Measurements from ENCODE around the gene TNFAIP2.
"Not testable (repeated sequence)": the region's sequence is repeated elsewhere in the genome, so short reads cannot be mapped to it uniquely, and the experiment has no call there.

TNFAIP2 gene

DNA sequence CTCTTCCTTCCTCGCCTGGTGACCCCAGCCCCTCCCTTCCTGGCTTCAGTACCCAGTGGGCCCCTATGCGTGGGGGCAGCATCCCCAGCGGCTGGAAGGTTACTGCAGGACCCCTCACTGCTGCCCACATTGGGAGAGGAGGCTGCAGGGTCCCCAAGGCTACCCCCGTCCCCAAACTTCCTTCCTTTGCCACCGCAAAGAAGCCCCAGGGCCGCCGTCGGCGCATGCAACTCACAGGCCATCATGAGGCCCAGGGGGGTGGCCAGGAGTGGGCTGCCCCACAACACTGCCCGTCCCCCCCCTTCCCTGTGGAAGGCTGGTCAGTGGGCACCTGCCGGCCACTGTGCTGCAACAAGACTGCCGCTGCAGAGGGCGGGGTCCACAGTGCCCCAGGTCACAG is 9.5 kb upstream of the TNFAIP2 start:
- TF ChIP-seq JUND (IDR thresholded peaks at IDR 0.05; ENCODE audit: low read depth) = no peak

DNA sequence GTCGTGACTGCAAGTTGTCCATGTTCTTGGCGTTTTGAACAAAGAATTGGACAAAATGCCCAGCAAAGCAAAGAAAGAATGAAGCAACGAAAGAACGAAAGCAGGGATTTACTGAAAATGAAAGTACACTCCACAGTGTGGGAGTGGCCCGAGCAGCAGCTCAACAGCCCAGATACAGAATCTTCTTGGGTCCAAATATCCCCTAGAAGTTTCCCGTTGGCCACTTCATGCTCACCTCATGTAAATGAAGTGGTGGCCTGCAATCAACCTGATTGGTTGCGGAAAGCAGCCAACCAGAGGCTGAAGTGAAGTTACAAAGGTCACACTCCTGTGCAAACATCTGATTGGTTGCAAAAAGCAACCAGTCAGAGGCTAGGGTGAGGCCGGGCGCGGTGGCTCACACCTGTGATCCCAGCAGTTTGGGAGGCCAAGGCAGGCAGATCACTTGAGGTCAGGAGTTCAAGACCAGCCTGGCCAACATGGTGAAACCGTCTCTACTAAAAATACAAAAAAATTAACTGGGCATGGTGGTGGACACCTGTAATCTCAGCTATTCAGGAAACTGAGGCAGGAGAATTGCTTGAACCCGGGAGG is 8.1 kb upstream of the TNFAIP2 start:
- in situ Hi-C loops (cut with HindIII; ENCODE audit: low pct_unique_long_range_greater_than_20kb, low sequenced_read_pairs) = not testable (repeated sequence)
- peak in 1 of 2 experiments; percentile 87 for DNase-seq (ENCODE audit: low read depth in 1 of 2, low spot score in 1 of 2)

More for the DNA sequence above, 9.5 kb upstream of the TNFAIP2 start:
- in situ Hi-C loops (cut with HindIII; ENCODE audit: low pct_unique_long_range_greater_than_20kb, low sequenced_read_pairs) = no loop called here
- DNase-seq (ENCODE audit: low read depth in 1 of 2, low spot score in 1 of 2) = no peak

DNA sequence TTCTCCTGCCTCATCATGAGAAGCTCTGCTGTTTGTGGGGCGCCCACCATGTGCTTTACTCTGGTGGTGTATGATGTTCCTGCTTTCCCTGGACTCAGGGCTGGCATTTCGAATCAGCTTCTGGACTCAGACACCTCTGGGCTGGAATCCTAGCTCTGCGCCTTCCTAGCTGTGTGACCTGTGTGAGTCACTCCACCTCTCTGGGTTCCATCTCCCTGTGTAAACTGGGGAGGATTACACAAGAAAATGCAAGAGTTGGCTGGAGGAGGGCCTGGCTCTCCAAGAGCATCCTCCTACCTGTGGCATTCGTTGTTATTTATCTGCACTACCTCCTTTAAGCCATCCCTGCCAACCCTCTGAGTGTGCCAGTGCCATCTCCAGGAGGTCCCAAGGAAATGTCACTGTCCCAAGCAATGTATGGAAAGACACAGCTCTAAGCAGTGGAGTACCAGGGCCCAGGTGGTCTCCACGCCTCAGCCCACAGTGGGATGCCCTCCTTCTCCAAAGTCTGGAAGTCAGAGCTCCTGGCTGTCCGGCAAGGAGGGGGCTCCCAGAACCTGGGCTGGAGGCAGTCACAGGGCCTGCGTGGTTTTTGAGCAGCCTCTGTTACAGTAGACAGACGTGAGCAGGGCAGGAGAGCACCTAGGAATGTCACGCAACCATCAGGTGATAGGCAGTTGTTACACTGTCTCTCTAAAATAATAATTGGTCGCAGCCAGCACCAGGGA is 7.3 kb upstream of the TNFAIP2 start:
- no peak for TF ChIP-seq JUND (IDR thresholded peaks at IDR 0.05; ENCODE audit: low read depth)
- in situ Hi-C loops (cut with HindIII; ENCODE audit: low pct_unique_long_range_greater_than_20kb, low sequenced_read_pairs) = no loop called here
- DNase-seq (ENCODE audit: low read depth in 1 of 2, low spot score in 1 of 2) = no peak

DNA sequence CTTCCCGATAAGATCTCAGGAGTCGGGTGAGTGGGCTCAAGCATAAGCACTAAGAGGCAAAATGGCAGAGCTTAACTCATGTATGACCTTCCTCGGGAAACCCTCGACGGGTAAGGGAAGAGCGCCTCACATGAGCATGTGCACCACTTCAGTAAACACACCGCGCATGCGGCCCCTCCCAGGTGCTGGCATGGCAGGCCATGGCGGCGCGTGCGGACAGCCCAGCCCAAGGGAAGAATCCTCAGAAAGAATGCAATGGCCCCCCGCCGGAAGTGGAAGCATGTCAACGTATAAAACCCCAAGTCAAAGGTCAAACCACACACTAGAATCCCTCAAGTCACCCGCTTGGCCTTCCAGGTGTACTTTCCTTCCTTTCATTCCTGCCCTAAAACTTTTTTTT is 6.6 kb upstream of the TNFAIP2 start:
- in situ Hi-C loops (cut with HindIII; ENCODE audit: low pct_unique_long_range_greater_than_20kb, low sequenced_read_pairs) = no loop called here
- no peak for DNase-seq (ENCODE audit: low read depth in 1 of 2, low spot score in 1 of 2)
- TF ChIP-seq JUND (IDR thresholded peaks at IDR 0.05; ENCODE audit: low read depth) = no peak

DNA sequence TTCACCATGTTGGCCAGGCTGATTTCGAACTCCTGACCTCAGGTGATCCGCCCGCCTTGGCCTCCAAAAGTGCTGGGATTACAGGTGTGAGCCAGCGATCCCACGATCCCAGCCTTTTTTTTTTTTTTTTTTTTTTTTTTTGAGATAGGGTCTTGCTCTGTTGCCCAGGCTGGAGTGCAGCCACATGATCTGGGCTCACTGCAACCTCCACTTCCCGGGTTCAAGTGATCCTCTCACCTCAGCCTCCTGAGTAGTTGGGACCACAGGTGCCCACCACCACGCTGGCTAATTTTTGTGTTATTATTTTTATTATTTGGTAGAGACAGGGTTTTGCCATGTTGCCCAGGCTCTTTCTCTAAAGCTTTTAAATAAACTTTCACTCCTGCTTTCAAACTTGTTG is 5.8 kb upstream of the TNFAIP2 start:
- in situ Hi-C loops (cut with HindIII; ENCODE audit: low pct_unique_long_range_greater_than_20kb, low sequenced_read_pairs); DNase-seq (ENCODE audit: low read depth in 1 of 2, low spot score in 1 of 2): not testable (repeated sequence)

DNA sequence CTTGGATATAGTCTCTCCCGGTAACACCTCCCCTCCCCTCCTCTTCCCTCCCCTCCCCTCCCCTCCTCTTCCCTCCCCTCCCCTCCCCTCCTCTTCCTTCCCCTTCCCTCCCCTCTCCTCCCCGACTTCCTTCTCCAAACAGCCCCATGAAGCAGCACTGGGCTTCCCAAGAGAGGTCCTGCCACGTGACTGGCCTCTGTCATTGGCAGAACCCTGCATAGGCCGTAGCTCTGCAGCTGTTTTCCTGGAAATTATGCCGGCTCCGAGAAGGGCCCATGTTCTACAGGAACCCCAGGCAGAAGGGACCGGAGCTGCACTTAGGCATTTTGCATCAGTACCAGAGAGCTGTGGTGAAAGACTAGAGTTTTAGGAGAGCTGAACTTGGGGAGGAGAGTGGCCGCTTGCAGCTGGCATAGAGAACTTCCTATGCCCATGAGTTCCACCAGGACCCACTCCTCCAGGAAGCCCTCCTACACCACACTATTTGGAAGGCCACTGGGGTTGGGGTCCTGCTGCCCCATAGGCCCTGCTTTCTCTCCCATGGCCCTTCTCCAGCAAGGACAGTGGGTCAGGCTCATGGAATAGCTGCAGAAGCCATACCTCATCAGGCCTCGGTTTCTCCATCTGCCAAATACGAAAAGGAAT is 5.1 kb upstream of the TNFAIP2 start:
- DNase-seq (ENCODE audit: low read depth in 1 of 2, low spot score in 1 of 2) = no peak
- in situ Hi-C loops (cut with HindIII; ENCODE audit: low pct_unique_long_range_greater_than_20kb, low sequenced_read_pairs) = no loop called here
- TF ChIP-seq JUND (IDR thresholded peaks at IDR 0.05; ENCODE audit: low read depth) = no peak

DNA sequence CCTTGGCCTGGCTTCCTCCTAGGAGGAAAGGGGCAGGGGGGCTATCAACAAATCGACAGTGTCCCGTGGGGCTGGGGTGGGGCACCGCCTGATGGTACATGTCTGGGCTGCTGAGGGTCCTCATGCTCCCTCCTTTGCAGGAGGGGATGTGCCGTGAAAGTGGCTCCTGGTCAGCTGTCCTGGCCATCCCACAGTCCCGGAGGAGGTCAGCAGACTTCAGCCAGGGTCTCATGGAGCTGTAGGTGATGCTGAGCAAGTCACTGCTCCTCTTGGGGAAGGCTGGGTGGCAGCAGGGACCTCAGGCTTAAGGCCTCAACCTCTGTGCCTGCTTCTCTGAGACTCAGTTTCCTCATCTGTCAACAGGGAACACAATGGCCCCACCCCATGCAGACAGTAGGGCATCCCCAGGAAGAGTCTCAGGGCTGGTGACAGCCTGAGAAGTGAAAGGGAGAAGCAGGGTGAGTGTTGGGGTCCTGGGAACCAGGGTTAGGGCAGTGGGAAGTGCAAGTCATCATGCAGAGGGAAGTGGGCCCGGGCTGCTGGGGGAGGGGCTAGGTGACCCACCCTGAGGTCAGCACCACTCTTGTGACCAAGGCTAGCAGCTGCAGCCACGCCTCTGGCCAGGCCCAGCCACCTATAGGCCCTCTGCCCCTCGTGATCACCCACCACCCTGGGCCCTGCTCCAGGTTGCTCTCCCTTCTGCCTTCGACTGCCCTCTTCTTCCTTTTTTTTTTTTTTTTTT is 4.4 kb upstream of the TNFAIP2 start:
- in situ Hi-C loops (cut with HindIII; ENCODE audit: low pct_unique_long_range_greater_than_20kb, low sequenced_read_pairs) = no loop called here
- no peak for DNase-seq (ENCODE audit: low read depth in 1 of 2, low spot score in 1 of 2)
- no peak for TF ChIP-seq JUND (IDR thresholded peaks at IDR 0.05; ENCODE audit: low read depth)

DNA sequence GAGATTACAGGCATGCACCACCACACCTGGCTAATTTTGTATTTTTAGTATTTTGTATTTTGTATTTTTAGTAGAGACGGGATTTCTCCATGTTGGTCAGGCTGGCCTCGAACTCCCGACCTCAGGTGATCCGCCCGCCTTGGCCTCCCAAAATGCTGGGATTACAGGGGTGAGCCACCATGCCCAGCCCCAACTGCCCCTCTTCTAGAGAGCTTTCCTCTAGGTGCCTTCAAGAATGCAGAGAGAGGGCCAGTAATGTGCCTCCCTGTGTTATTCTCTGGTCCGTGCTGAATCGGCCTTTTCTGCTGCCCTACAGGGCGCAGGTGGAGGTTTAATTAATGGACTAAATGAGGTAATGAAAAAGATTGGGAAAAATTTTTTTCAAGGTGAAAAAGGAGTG is 3.7 kb upstream of the TNFAIP2 start:
- DNase-seq (ENCODE audit: low read depth in 1 of 2, low spot score in 1 of 2); in situ Hi-C loops (cut with HindIII; ENCODE audit: low pct_unique_long_range_greater_than_20kb, low sequenced_read_pairs): not testable (repeated sequence)

DNA sequence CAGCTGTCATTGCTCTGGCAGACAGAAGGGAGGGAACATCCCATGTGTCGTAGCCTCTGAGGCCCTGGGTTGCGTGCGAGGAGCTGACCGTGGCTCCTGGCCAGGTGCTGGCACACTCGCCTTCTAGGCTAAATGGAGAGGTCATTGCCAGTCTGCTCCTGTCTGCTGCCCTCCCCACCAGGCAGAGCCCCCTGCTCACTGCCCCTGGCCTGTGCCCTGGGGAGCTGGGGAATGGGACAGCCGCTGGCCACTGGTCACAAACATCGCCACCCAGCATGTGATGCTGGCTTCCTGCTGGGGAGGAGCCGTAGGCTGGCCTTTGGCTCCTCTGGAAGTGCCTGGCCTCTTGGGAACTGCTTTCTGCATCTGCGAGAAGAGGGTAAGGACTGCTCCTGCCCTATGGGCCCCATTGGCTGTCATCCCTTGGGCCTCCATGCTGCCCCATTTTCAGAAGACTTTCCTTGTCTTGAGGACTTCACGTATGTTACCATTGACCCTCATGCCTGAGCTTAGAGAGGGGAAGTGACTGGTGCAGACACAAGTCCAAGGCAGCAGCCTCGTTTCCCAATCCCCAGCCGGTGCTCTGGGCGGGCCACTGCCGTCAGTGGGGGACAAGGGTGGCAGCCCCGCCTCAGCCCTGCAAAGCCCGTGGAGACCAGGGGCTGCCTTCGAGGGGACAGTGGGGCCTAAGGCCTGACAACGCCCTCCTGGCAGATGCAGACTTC is 2.0 kb upstream of the TNFAIP2 start:
- TF ChIP-seq JUND (IDR thresholded peaks at IDR 0.05; ENCODE audit: low read depth) = no peak
- DNase-seq (ENCODE audit: low read depth in 1 of 2, low spot score in 1 of 2) = no peak
- in situ Hi-C loops (cut with HindIII; ENCODE audit: low pct_unique_long_range_greater_than_20kb, low sequenced_read_pairs) = no loop called here

DNA sequence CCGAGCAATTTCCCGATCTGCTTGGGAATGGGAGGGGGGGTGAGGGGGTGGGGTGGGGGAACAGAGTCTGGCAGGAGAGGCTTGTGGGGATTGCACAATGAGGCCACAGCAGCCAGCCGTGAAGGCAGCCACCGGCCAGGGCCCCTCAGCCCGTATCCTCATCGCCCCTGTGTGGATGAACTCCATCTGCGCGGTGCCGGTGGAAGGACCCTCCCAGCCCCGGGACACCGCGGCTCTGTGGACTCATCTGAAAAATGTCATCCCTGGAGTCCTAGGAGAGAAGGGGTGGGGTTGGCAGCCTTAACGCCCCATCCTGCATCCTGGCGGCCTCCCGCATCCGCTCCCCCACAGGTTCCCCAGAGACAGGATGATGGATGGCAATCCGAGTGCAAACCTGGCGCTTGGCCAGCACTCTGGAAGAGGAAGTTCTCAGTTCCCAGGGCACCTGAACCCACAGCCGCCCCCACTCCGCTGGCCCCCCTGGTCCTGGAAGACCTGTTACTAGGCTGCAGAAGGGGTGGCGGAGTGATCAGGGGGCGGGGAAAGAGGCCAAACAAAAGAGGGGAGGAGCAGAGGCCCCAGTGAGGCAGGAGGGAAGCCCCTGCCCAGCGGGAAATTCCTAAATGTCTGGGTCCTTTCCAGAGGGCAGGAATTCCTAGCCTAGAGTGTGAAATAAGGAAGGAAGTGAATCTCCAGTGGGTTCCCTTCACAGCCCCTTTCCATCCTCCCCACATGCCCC is 1.2 kb upstream of the TNFAIP2 start:
- TF ChIP-seq JUND (IDR thresholded peaks at IDR 0.05; ENCODE audit: low read depth) = no peak
- in situ Hi-C loops (cut with HindIII; ENCODE audit: low pct_unique_long_range_greater_than_20kb, low sequenced_read_pairs) = no loop called here
- DNase-seq (ENCODE audit: low read depth in 1 of 2, low spot score in 1 of 2) = peak in 1 of 2 experiments; percentile 73

DNA sequence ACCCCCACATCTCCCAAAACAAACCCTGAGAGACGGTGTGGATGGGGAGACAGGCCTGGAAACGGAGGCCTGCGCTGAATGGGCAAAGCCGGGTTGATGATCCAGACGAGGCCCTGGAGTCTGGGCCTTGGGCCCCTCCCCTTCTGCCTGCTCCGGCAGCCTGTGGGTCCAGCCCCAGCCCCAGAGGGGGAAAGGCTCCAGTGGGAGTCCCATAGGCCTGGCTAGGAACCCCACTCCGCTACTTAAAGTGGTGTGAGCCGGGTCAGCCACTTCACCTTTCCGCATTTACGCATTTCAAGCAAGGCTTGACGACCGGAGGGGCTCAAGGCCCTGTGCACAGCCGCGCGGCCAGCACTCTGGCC is 695 bp upstream of the TNFAIP2 start:
- DNase-seq (ENCODE audit: low read depth in 1 of 2, low spot score in 1 of 2) = no peak
- in situ Hi-C loops (cut with HindIII; ENCODE audit: low pct_unique_long_range_greater_than_20kb, low sequenced_read_pairs) = no loop called here
- no peak for TF ChIP-seq JUND (IDR thresholded peaks at IDR 0.05; ENCODE audit: low read depth)

Measured in T47D (cell line).